Liver (tissue), 9 donors: Measurements from ENCODE around the gene PHF12. TPM values are rescaled to one million over a fixed set of nuclear protein-coding genes. Genes with fewer than 3 reads are reported as not detected.

Source experiments
- DNase-seq: peaks from one replicate; pipeline ENCODE4 v3.0.0-alpha.2; 2017; ENCODE audit warnings: low spot score
- H3K27ac ChIP-seq, 2 donors: one replicate each; pipeline ENCODE4 v1.7.0; 2013; ENCODE audit warnings: inconsistent platforms in 2 of 2, low read length in 2 of 2, control low read depth in 1 of 2, low read depth in 1 of 2, mild to moderate bottlenecking in 1 of 2
- H3K27me3 ChIP-seq, 4 donors: one replicate each; pipeline versions ENCODE4 v1.6.1 to v1.7.0; 2013; ENCODE audit warnings: low read length in 3 of 4, inconsistent platforms in 1 of 4, mild to moderate bottlenecking in 1 of 4, moderate library complexity in 1 of 4; ENCODE audit not compliant: control insufficient read depth in 4 of 4, insufficient read depth in 4 of 4
- H3K36me3 ChIP-seq, 4 donors: one replicate each; pipeline versions ENCODE4 v1.6.1 to v1.7.0; 2013; ENCODE audit warnings: low read length in 3 of 4, mild to moderate bottlenecking in 3 of 4, low read depth in 1 of 4, moderate library complexity in 1 of 4; ENCODE audit not compliant: control insufficient read depth in 4 of 4, insufficient read depth in 3 of 4
- H3K4me1 ChIP-seq, 4 donors: one replicate each; pipeline versions ENCODE4 v1.6.1 to v1.7.0; 2013; ENCODE audit warnings: low read length in 3 of 4, mild to moderate bottlenecking in 3 of 4, moderate library complexity in 1 of 4; ENCODE audit not compliant: control insufficient read depth in 4 of 4, insufficient read depth in 4 of 4
- H3K4me3 ChIP-seq, 3 donors: one replicate each; pipeline versions ENCODE4 v1.6.1 to v1.7.0; 2013; ENCODE audit warnings: low read length in 3 of 3, control low read depth in 1 of 3, low read depth in 1 of 3, mild to moderate bottlenecking in 1 of 3
- H3K9ac ChIP-seq, 2 donors: one replicate each; pipeline ENCODE4 v1.7.0; 2013; ENCODE audit warnings: low read length in 2 of 2, mild to moderate bottlenecking in 2 of 2, moderate library complexity in 2 of 2, control low read depth in 1 of 2, low read depth in 1 of 2
- H3K9me3 ChIP-seq, 4 donors: one replicate each; pipeline versions ENCODE4 v1.6.1 to v1.7.0; 2013; ENCODE audit warnings: low read length in 3 of 4; ENCODE audit not compliant: control insufficient read depth in 4 of 4
- FOXA1 ChIP-seq: IDR thresholded peaks from 2 replicates; pipeline ENCODE4 v1.6.1; 2016; ENCODE audit warnings: antibody characterized with exemption
- FOXA2 ChIP-seq: IDR thresholded peaks from 2 replicates; pipeline ENCODE4 v1.6.1; 2016; ENCODE audit warnings: antibody characterized with exemption
- HNF4A ChIP-seq, 2 donors: conservative IDR thresholded peaks; 2 replicates each; pipeline ENCODE4 v1.6.1; 2016; ENCODE audit warnings: antibody characterized with exemption in 2 of 2, mild to moderate bottlenecking in 2 of 2
- RAD21 ChIP-seq, 2 donors: IDR thresholded peaks; 2 replicates each; pipeline ENCODE4 v1.6.1; 2016; ENCODE audit warnings: antibody characterized with exemption in 2 of 2, mild to moderate bottlenecking in 2 of 2
- TAF1 ChIP-seq: conservative IDR thresholded peaks from 2 replicates; pipeline ENCODE4 v1.6.1; 2016; ENCODE audit warnings: antibody characterized with exemption, mild to moderate bottlenecking
- WGBS: extraction: QIAGEN DNeasy Blood & Tissue Kit; methylation state at CpG from one replicate; pipeline ENCODE4 v1.1.7; 2013; 5-methylcytosine and 5-hydroxymethylcytosine counted together
- polyA plus RNA-seq, 2 donors: library from polyadenylated mRNA; stranded (reverse) in 1 of 2; unstranded in 1 of 2; fragments of 200-250 nt in 1 of 2; fragments of >200 nt in 1 of 2; fragmentation: Nextera tagmentation in 1 of 2; extraction: Ambion mirVana in 1 of 2; gene quantifications; one replicate each; pipeline versions ENCODE4 v1.2.1 to v1.2.3, GENCODE V29; 2013 to 2015
- total RNA-seq, 2 donors: library from RNA; depleted of rRNA; stranded (reverse); fragments of >200 nt; gene quantifications; one replicate each; pipeline ENCODE4 v1.2.3, GENCODE V29; 2014
- TF ChIP-seq, protein P1 (sequence below): IDR thresholded peaks from 2 replicates; pipeline ENCODE4 v1.6.1; 2016; ENCODE audit warnings: antibody characterized with exemption
- TF ChIP-seq, protein P2 (sequence below): IDR thresholded peaks from 2 replicates; pipeline ENCODE4 v1.6.1; 2016; ENCODE audit warnings: antibody characterized with exemption, mild to moderate bottlenecking
- TF ChIP-seq, protein P3 (sequence below): IDR thresholded peaks from 2 replicates; pipeline ENCODE4 v1.6.1; 2016; ENCODE audit warnings: antibody characterized with exemption
- TF ChIP-seq, protein P4 (sequence below): fragments of 150-350 bp; IDR thresholded peaks from 2 replicates; pipeline ENCODE4 v1.5.1; 2017; ENCODE audit warnings: improper control_type of control experiment, low read depth, low read length; ENCODE audit not compliant: missing input control
- donor health status: healthy.
- donor health status: healthy.
- donor health status: healthy.
- donor health status: healthy.
- donor health status: healthy.

The PHF12 gene
- total and polyA plus RNA-seq, 4 donors = 4.3 to 21.3 (median 11.7) TPM

DNA sequence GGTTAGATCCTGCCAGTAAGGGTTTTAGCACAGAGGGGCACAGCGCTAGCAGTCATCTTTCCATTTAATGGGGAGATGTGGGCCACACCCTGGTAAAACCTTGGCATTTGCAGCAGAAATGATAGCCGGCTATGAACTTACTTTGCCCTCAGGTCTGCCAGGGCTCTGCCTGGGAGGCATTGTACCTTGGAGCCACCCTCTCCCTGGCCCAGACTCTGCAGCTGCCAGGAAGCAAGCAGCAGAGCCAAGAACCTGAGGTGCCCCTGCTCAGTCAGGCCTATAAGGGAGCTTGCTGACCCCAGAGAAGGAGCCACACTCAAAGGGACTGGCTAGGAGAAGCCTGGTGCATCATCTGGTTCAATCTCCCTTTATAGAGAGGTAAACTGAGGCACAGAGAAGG lies 23.7 kb upstream of the PHF12 start:
- Histone ChIP-seq H3K27ac (no peak overlapping the region), H3K9me3 (no peaks in the 10 kb centered on the region), H3K4me3 (no peak overlapping the region), H3K9ac (no peak overlapping the region), H3K36me3 (no peaks in the 10 kb centered on the region), H3K4me1 (peaks cover 4 to 31% (median 23%) of the 10 kb centered on the region in 4 donors), H3K27me3 (no peaks in the 10 kb centered on the region)
- DNase-seq = no peak
- TF ChIP-seq, protein P1, sequence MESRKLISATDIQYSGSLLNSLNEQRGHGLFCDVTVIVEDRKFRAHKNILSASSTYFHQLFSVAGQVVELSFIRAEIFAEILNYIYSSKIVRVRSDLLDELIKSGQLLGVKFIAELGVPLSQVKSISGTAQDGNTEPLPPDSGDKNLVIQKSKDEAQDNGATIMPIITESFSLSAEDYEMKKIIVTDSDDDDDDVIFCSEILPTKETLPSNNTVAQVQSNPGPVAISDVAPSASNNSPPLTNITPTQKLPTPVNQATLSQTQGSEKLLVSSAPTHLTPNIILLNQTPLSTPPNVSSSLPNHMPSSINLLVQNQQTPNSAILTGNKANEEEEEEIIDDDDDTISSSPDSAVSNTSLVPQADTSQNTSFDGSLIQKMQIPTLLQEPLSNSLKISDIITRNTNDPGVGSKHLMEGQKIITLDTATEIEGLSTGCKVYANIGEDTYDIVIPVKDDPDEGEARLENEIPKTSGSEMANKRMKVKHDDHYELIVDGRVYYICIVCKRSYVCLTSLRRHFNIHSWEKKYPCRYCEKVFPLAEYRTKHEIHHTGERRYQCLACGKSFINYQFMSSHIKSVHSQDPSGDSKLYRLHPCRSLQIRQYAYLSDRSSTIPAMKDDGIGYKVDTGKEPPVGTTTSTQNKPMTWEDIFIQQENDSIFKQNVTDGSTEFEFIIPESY = no peak
- TF ChIP-seq HNF4A (conservative IDR thresholded peaks at IDR 0.05) = peak; percentile 32
- TF ChIP-seq TAF1 = no peak
- TF ChIP-seq RAD21 (IDR thresholded peaks at IDR 0.05) = no peak
- no peak for TF ChIP-seq FOXA1
- TF ChIP-seq, protein P2, sequence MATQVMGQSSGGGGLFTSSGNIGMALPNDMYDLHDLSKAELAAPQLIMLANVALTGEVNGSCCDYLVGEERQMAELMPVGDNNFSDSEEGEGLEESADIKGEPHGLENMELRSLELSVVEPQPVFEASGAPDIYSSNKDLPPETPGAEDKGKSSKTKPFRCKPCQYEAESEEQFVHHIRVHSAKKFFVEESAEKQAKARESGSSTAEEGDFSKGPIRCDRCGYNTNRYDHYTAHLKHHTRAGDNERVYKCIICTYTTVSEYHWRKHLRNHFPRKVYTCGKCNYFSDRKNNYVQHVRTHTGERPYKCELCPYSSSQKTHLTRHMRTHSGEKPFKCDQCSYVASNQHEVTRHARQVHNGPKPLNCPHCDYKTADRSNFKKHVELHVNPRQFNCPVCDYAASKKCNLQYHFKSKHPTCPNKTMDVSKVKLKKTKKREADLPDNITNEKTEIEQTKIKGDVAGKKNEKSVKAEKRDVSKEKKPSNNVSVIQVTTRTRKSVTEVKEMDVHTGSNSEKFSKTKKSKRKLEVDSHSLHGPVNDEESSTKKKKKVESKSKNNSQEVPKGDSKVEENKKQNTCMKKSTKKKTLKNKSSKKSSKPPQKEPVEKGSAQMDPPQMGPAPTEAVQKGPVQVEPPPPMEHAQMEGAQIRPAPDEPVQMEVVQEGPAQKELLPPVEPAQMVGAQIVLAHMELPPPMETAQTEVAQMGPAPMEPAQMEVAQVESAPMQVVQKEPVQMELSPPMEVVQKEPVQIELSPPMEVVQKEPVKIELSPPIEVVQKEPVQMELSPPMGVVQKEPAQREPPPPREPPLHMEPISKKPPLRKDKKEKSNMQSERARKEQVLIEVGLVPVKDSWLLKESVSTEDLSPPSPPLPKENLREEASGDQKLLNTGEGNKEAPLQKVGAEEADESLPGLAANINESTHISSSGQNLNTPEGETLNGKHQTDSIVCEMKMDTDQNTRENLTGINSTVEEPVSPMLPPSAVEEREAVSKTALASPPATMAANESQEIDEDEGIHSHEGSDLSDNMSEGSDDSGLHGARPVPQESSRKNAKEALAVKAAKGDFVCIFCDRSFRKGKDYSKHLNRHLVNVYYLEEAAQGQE = no peak
- WGBS = 69% methylated on average over 2 of the region's 2 CpGs

DNA sequence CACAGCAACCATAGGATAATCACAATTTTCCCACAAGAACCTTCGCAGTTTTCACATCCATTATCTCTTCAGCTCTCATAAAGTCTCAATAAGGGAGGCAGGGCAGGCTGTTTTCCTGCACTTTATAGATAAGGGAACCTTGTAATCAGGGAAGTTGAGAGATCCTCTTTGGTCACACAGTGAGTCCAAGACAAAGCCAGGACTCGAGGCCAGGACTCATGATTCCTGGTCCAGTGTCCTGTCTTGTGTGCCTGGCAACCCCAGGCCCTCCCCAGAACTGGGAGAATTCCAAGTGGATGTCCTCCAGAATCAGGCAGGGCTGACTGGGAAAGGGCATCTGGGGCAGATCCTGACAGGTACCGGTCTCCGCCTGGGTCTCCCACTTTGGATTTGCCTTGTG lies 23.1 kb upstream of the PHF12 start:
- Histone ChIP-seq H3K9me3 (no peaks in the 10 kb centered on the region), H3K36me3 (no peaks in the 10 kb centered on the region), H3K27ac (no peak overlapping the region), H3K4me1 (peaks cover 4 to 32% (median 23%) of the 10 kb centered on the region in 4 donors), H3K9ac (no peak overlapping the region), H3K4me3 (no peak overlapping the region), H3K27me3 (no peaks in the 10 kb centered on the region)
- DNase-seq = no peak
- TF ChIP-seq FOXA2 = no peak
- 52% methylated on average over 4 of the region's 4 CpGs for WGBS

DNA sequence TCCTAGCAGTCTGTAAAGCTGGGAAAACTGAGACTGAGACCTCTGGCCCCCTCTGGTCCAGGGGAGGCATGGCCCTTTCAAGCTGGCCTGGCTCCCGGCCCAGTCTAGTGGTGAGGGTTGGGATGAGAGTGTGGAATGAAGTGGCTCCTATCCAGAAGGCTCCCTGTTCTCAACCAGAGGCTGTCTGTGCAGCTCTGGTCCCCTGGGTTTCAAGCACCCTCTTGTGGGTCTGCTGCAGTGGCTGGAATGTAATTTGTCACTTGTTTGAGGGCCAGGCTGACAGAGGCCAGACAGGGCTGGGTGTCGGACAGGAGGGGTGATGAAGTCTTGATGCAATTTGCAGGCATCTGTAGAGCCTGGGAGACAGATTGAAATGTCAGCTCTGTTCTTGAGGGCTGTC lies 22.1 kb upstream of the PHF12 start:
- 85% methylated on average over 2 of the region's 2 CpGs for WGBS
- Histone ChIP-seq H3K4me3 (no peak overlapping the region), H3K9ac (no peak overlapping the region), H3K4me1 (peaks cover 4 to 37% (median 25%) of the 10 kb centered on the region in 4 donors), H3K9me3 (no peaks in the 10 kb centered on the region), H3K27ac (no peak overlapping the region), H3K36me3 (no peaks in the 10 kb centered on the region), H3K27me3 (no peaks in the 10 kb centered on the region)
- no peak for DNase-seq
- TF ChIP-seq, protein P3, sequence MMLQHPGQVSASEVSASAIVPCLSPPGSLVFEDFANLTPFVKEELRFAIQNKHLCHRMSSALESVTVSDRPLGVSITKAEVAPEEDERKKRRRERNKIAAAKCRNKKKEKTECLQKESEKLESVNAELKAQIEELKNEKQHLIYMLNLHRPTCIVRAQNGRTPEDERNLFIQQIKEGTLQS = no peak
- TF ChIP-seq, protein P4, sequence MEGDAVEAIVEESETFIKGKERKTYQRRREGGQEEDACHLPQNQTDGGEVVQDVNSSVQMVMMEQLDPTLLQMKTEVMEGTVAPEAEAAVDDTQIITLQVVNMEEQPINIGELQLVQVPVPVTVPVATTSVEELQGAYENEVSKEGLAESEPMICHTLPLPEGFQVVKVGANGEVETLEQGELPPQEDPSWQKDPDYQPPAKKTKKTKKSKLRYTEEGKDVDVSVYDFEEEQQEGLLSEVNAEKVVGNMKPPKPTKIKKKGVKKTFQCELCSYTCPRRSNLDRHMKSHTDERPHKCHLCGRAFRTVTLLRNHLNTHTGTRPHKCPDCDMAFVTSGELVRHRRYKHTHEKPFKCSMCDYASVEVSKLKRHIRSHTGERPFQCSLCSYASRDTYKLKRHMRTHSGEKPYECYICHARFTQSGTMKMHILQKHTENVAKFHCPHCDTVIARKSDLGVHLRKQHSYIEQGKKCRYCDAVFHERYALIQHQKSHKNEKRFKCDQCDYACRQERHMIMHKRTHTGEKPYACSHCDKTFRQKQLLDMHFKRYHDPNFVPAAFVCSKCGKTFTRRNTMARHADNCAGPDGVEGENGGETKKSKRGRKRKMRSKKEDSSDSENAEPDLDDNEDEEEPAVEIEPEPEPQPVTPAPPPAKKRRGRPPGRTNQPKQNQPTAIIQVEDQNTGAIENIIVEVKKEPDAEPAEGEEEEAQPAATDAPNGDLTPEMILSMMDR = peak; percentile 11
